Cardiac muscle cell (in vitro differentiated cells and primary cell): ENCODE results near the gene KCNJ14. TPM values are rescaled to one million over a fixed set of nuclear protein-coding genes. Genes with fewer than 3 reads are reported as not detected.

Source experiments
- DNase-seq, 2 donors: peaks; one replicate each; pipeline versions ENCODE4 v3.0.0 to v3.0.0-alpha.2; 2010 to 2017; ENCODE audit warnings: low read depth in 1 of 2, low spot score in 1 of 2
- H3K27ac ChIP-seq: fragments of 200-600 bp; sonication (generic); 2 replicates; pipeline ENCODE4 v1.5.1; 2016
- H3K27me3 ChIP-seq: fragments of 200-600 bp; sonication (generic); 2 replicates; pipeline ENCODE4 v1.6.0; 2016; ENCODE audit warnings: control low read depth
- H3K36me3 ChIP-seq: fragments of 200-600 bp; sonication (generic); 2 replicates; pipeline ENCODE4 v1.5.1; 2016; ENCODE audit warnings: control low read depth
- H3K4me1 ChIP-seq: fragments of 200-600 bp; sonication (generic); 2 replicates; pipeline ENCODE4 v1.8.1; 2017; ENCODE audit warnings: low read depth, mild to moderate bottlenecking, mixed run types
- H3K4me3 ChIP-seq: fragments of 200-600 bp; sonication (generic); 2 replicates; pipeline ENCODE4 v1.5.1; 2016; ENCODE audit warnings: mild to moderate bottlenecking
- H3K9me3 ChIP-seq: fragments of 200-600 bp; sonication (generic); 2 replicates; pipeline ENCODE4 v1.5.1; 2017; ENCODE audit warnings: low read depth, mild to moderate bottlenecking, control low read depth
- CTCF ChIP-seq: IDR thresholded peaks from 2 replicates; pipeline ENCODE4 v1.5.1; 2012; ENCODE audit warnings: low read depth, mild to moderate bottlenecking, low read length
- polyA plus RNA-seq: library from polyadenylated mRNA; unstranded; fragments of >200 nt; fragmentation: Nextera tagmentation; extraction: Ambion mirVana; gene quantifications from 2 replicates; pipeline ENCODE4 v1.2.1, GENCODE V29; 2016
- total RNA-seq: library from RNA; depleted of rRNA; stranded (reverse); fragments of >200 nt; gene quantifications from 2 replicates; pipeline ENCODE4 v1.2.3, GENCODE V29; 2016

KCNJ14 gene
- total and polyA plus RNA-seq, 2 experiments from 2014 or later, result 0.61 to 1.7 TPM

DNA sequence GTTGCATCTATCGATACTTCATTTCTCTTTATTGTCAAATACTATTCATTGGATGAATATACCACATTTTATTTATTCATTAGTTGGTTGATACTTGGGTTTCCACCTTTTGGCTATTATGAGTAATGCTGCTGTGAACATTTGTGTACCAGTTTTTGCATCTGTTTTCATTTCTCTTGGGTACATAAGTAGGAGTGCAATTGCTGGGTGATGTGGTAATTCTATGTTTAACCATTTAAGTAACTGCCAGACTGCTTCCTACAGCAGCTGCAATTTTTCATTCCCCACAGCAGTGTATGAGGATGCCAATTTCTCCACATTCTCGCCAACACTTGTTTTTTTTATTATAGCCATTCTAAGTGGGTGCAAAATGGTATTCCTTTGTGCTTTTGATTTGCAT, 2.6 kb downstream of the KCNJ14 start:
- H3K27ac ChIP-seq, result no peak overlapping the region
- no peaks in the 10 kb centered on the region for H3K4me1 ChIP-seq
- peaks cover 9% of the 10 kb centered on the region for H3K36me3 ChIP-seq
- peak in 1 of 2 donors; percentile 38 for DNase-seq
- H3K4me3 ChIP-seq, result no peak overlapping the region
- H3K9me3 ChIP-seq, result no peaks in the 10 kb centered on the region
- no peak for TF ChIP-seq CTCF
- H3K27me3 ChIP-seq, result no peaks in the 10 kb centered on the region

GRCh38 chr19:48461651-48461981, 6.2 kb downstream of the KCNJ14 start:
- no peaks in the 10 kb centered on the region for H3K4me1 ChIP-seq
- no peaks in the 10 kb centered on the region for H3K27me3 ChIP-seq
- no peaks in the 10 kb centered on the region for H3K9me3 ChIP-seq
- no peak overlapping the region for H3K27ac ChIP-seq
- TF ChIP-seq CTCF, result no peak
- DNase-seq, result no peak
- H3K36me3 ChIP-seq, result peaks cover 3% of the 10 kb centered on the region
- H3K4me3 ChIP-seq, result no peak overlapping the region

GRCh38 chr19:48461982-48462655, 6.7 kb downstream of the KCNJ14 start:
- Histone ChIP-seq H3K27ac (no peak overlapping the region), H3K4me3 (no peak overlapping the region), H3K4me1 (no peaks in the 10 kb centered on the region), H3K9me3 (no peaks in the 10 kb centered on the region), H3K36me3 (peaks cover 3% of the 10 kb centered on the region), H3K27me3 (no peaks in the 10 kb centered on the region)
- DNase-seq, result peak in 1 of 2 donors; percentile 20
- TF ChIP-seq CTCF, result no peak

GRCh38 chr19:48465215-48465614, 9.8 kb downstream of the KCNJ14 start:
- Histone ChIP-seq H3K27me3 (no peaks in the 10 kb centered on the region), H3K36me3 (no peaks in the 10 kb centered on the region), H3K27ac (no peak overlapping the region), H3K4me1 (peaks cover 2% of the 10 kb centered on the region), H3K4me3 (no peak overlapping the region), H3K9me3 (no peaks in the 10 kb centered on the region)
- no peak for TF ChIP-seq CTCF
- no peak for DNase-seq

DNA sequence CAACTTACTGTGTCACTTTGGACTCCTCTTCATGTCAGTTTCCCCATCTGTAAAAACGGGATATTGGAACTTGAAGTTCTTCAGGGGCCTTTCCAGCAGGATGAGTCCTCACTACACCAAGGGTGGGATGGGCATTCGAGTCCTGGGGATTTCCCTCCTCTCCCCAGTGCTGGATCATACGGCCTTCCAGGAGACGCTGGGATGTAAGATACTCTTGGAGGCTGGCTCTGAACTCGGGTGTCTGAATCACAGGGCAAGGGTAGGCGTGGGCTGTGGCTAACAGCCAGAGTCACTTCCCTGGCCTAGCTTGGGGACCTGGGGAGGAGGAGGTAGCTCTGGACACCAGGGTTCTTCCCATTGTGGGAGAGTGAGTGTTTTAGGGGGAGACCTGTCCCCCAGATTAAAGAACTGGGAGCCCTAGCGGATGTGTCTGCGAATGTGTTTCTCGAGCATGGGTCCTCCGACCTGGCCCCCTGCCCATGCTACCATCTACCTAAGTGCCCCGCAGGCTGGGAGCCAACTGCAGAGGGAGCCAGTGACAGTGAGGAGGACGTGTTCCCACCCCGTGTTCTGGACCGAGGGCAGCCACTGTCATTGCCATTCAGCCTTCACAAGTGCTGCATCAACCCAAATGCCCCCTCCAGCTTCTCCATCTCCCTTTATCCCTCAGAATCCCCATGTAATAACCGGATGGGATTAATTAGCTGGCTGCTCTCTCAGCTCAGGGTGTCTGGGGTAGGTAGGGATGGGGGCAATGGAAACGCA, 11.4 kb downstream of the KCNJ14 start:
- H3K4me1 ChIP-seq, result peaks cover 5% of the 10 kb centered on the region
- no peaks in the 10 kb centered on the region for H3K27me3 ChIP-seq
- no peaks in the 10 kb centered on the region for H3K9me3 ChIP-seq
- peaks cover 14% of the 10 kb centered on the region for H3K36me3 ChIP-seq
- TF ChIP-seq CTCF, result no peak
- H3K4me3 ChIP-seq, result no peak overlapping the region
- no peak overlapping the region for H3K27ac ChIP-seq
- DNase-seq, result peak in 1 of 2 donors; percentile 56
